Right lobe of liver (tissue), 6 donors: ENCODE measurements around the gene IST1. TPM values are rescaled to one million over a fixed set of nuclear protein-coding genes. Genes with fewer than 3 reads are reported as not detected.

Source experiments
- ATAC-seq, 4 donors: fragments of 200-7000 bp; cut with Tn5 transposase; one replicate each; pipeline ENCODE4 v1.9.1; 2020; ENCODE audit warnings: mild to moderate bottlenecking in 4 of 4, moderate library complexity in 4 of 4
- DNase-seq, 3 donors: peaks; one replicate each; pipeline ENCODE4 v3.0.0-alpha.2; 2020
- H3K27ac ChIP-seq, 3 donors: fragments of 200-600 bp; one replicate each; pipeline ENCODE4 v1.8.0; 2022
- H3K27me3 ChIP-seq, 2 donors: fragments of 200-600 bp; one replicate each; pipeline ENCODE4 v1.8.0; 2022
- H3K36me3 ChIP-seq, 4 donors: fragments of 200-600 bp; sonication (generic) in 1 of 4; one replicate each; pipeline versions ENCODE4 v1.5.1 to v1.8.0; 2017 to 2022; ENCODE audit warnings: control low read depth in 1 of 4
- H3K4me1 ChIP-seq, 4 donors: fragments of 200-600 bp; sonication (generic) in 1 of 4; one replicate each; pipeline versions ENCODE4 v1.5.1 to v1.8.0; 2017 to 2022; ENCODE audit warnings: control low read depth in 1 of 4
- H3K4me3 ChIP-seq, 3 donors: fragments of 200-600 bp; one replicate each; pipeline ENCODE4 v1.8.0; 2022
- H3K9me3 ChIP-seq, 4 donors: fragments of 200-600 bp; sonication (generic) in 1 of 4; one replicate each; pipeline versions ENCODE4 v1.5.1 to v1.8.0; 2017 to 2022; ENCODE audit warnings: control low read depth in 1 of 4
- CTCF ChIP-seq, 4 donors: fragments of 200-600 bp in 3 of 4; fragments of 450-650 bp in 1 of 4; IDR thresholded peaks; one replicate each; pipeline versions ENCODE4 v1.5.1 to v1.8.0; 2016 to 2022; ENCODE audit warnings: antibody characterized with exemption in 4 of 4, mild to moderate bottlenecking in 2 of 4
- POLR2A ChIP-seq: fragments of 450-650 bp; IDR thresholded peaks from one replicate; pipeline ENCODE4 v1.6.1; 2017; ENCODE audit warnings: antibody characterized with exemption, mild to moderate bottlenecking
- WGBS: methylation state at CpG from one replicate; pipeline ENCODE4 v1.1.6; 2018; ENCODE audit warnings: low coverage, low lambda C conversion rate; ENCODE audit not compliant: insufficient coverage; ENCODE audit errors: missing lambda C conversion rate; 5-methylcytosine and 5-hydroxymethylcytosine counted together
- intact Hi-C, 2 donors: fragments of 100-400 bp; cut with DNase I; formaldehyde crosslinking; loops; one replicate each; pipeline versions ENCODE4 v1.11.2 to v1.14.1; 2022
- total RNA-seq, 6 experiments: library from RNA; depleted of rRNA in 2 of 6; stranded (reverse); fragments of >200 nt in 2 of 6; fragmentation: NEBNext Ultra II Directional in 3 of 6; extraction: Animal tissue kit (Norgen Biotek cat#: 25700) in 3 of 6; gene quantifications; one replicate each; pipeline versions ENCODE4 v1.1.0 to v1.2.4, GENCODE V29; 2016 to 2023
- donor health status: DM: no; HTN: yes; CAD: no.
- donor health status: DM: no; HTN: no; CAD: no.
- donor health status: DM: no; HTN: no; CAD: no.
- donor health status: DM: no; HTN: yes; CAD: no.
- donor health status: DM: no; HTN: yes; CAD: no.

The IST1 gene
- total RNA-seq, 6 experiments from 2014 or later: 44.7 to 73.4 (median 65.5) TPM

- no peak for TF ChIP-seq POLR2A
- TF ChIP-seq CTCF (IDR thresholded peaks at IDR 0.05): no peak
- DNase-seq: no peak
Measured at GRCh38 chr16:71889147-71889546, 6.2 kb upstream of the IST1 start.

GRCh38 chr16:71893888-71894228 is 1.5 kb upstream of the IST1 start:
- Histone ChIP-seq H3K27me3 (no peaks in the 10 kb centered on the region), H3K4me1 (peaks cover 0 to 12% (median 5%) of the 10 kb centered on the region in 4 donors), H3K27ac (peak overlapping the region; percentile 94 to 99 (median 94)), H3K9me3 (no peaks in the 10 kb centered on the region), H3K4me3 (peak overlapping the region; percentile 86 to 94 (median 88)), H3K36me3 (no peaks in the 10 kb centered on the region)
- no peak for ATAC-seq
- no peak for DNase-seq
- WGBS: 28% methylated on average over 7 of the region's 7 CpGs
- intact Hi-C loops: no loop called here
- no peak for TF ChIP-seq POLR2A
- no peak for TF ChIP-seq CTCF (IDR thresholded peaks at IDR 0.05)

More at GRCh38 chr16:71889147-71889546, 6.2 kb upstream of the IST1 start:
- no peaks in the 10 kb centered on the region for H3K9me3 ChIP-seq
- intact Hi-C loops: no loop called here
- H3K4me1 ChIP-seq: peaks cover 0 to 4% (median 0%) of the 10 kb centered on the region in 4 donors
- no peaks in the 10 kb centered on the region for H3K36me3 ChIP-seq
- no peak overlapping the region for H3K27ac ChIP-seq
- WGBS: 85% methylated on average over 3 of the region's 3 CpGs
- no peak for ATAC-seq
- no peaks in the 10 kb centered on the region for H3K27me3 ChIP-seq
- no peak overlapping the region for H3K4me3 ChIP-seq

GRCh38 chr16:71894229-71894920 is 956 bp upstream of the IST1 start:
- no peaks in the 10 kb centered on the region for H3K27me3 ChIP-seq
- TF ChIP-seq POLR2A (no peak), CTCF (IDR thresholded peaks at IDR 0.05) (peak in 1 of 4 donors; percentile 25)
- 0% methylated on average over 30 of the region's 31 CpGs for WGBS
- H3K27ac ChIP-seq: peak overlapping the region; percentile 94 to 99 (median 94)
- peaks cover 0 to 15% (median 6%) of the 10 kb centered on the region in 4 donors for H3K4me1 ChIP-seq
- intact Hi-C loops: no loop called here
- peak; percentile 21 to 37 (median 28) for ATAC-seq
- no peaks in the 10 kb centered on the region for H3K9me3 ChIP-seq
- DNase-seq: peak; percentile 53 to 68 (median 65)
- peak overlapping the region; percentile 86 to 94 (median 88) for H3K4me3 ChIP-seq
- no peaks in the 10 kb centered on the region for H3K36me3 ChIP-seq

GRCh38 chr16:71895679-71896365 is 491 bp downstream of the IST1 start:
- Histone ChIP-seq H3K9me3 (no peaks in the 10 kb centered on the region), H3K27ac (peak overlapping the region; percentile 94 to 99 (median 94)), H3K36me3 (no peaks in the 10 kb centered on the region), H3K27me3 (no peaks in the 10 kb centered on the region), H3K4me1 (peaks cover 0 to 29% (median 6%) of the 10 kb centered on the region in 4 donors), H3K4me3 (peak overlapping the region; percentile 86 to 94 (median 88))
- DNase-seq: peak; percentile 56 to 74 (median 63)
- TF ChIP-seq CTCF (IDR thresholded peaks at IDR 0.05) (no peak), POLR2A (no peak)
- WGBS: 0% methylated on average over 18 of the region's 44 CpGs
- peak; percentile 34 to 56 (median 43) for ATAC-seq
- intact Hi-C loops: no loop called here
